Frontal cortex (tissue), 4 donors: ENCODE results near the gene NR2C2AP. TPM values are rescaled to one million over a fixed set of nuclear protein-coding genes. Genes with fewer than 3 reads are reported as not detected.

Source experiments
- DNase-seq, 2 donors: peaks; one replicate each; pipeline ENCODE4 v3.0.0; 2012; ENCODE audit warnings: low spot score in 2 of 2
- FAIRE-seq: peaks from 2 replicates; lab custom pipeline; 2012; peaks lifted over from hg19 to GRCh38; lab: Jason Lieb, UNC
- total RNA-seq: library from RNA; depleted of rRNA; stranded (reverse); fragments of >200 nt; gene quantifications from one replicate; pipeline ENCODE4 v1.2.3, GENCODE V29; 2014
- donor health status: control.
- donor health status: control.
- donor health status: control.

NR2C2AP gene
- total RNA-seq, 1 donor from 2014 or later, result 9.0 TPM

DNA sequence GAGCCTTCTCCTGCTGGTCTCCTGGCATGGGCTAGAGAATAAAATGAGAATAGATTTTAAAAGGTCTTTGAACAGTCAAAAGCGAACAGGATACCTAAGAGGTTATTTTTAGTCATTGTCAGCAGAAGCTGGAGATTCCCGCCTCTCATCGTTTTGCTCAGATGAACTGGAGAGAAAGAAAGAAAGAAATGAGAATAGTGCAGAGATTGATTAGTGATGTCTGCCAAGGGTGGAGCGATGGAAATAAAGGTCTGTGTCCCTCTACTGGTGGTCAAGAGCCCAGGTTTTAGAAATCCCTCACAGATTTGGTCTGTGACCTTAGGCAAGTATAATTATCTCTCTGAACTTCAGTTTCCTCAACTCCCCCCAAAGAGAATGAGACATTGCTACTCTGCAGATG lies 13.9 kb upstream of the NR2C2AP start:
- DNase-seq, result no peak
- FAIRE-seq, result no peak

GRCh38 chr19:19215792-19216191 lies 12.6 kb upstream of the NR2C2AP start:
- FAIRE-seq (no peak), DNase-seq (no peak)

DNA sequence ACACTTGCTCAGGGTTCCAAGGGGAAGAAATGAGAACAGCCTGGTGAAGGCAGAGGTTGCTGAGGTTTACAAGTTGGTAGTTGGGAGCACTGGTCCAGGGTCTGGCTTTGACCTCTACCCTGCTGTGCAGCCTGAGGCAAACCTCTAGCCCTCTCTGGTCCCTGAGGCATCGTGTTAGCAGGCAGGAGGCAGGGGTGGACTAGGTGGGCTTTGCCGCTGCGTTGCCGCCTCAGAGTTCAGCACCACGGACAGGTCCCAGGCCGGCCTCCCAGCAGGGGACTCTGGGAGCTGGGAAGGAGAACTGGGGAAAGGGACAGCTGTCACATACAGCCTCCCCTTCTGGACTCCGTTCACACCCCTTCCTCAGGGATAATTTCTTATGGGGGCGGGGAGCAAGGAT lies 11.7 kb upstream of the NR2C2AP start:
- FAIRE-seq (no peak), DNase-seq (no peak)

DNA sequence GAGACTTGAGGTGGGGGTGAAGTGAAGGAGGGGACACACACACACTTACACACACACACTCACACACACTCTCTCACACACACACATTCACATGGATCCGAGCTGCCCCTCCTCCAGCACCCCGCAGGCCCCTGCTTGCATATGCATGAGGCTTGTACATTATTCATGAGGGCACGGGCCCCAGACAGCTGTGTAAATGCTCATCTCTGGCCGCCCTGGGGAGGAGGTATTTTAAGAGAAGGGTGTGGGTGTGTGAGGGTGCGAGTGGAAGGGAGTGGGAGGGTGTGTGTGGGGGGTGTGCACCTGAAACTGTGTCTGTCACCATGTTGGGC lies 10.9 kb upstream of the NR2C2AP start:
- no peak for FAIRE-seq
- DNase-seq, result no peak

GRCh38 chr19:19213426-19214158 lies 10.4 kb upstream of the NR2C2AP start:
- DNase-seq (peak in 1 of 2 donors; percentile 8), FAIRE-seq (no peak)

GRCh38 chr19:19212916-19213315 lies 9.7 kb upstream of the NR2C2AP start:
- no peak for FAIRE-seq

GRCh38 chr19:19211499-19212420 lies 8.5 kb upstream of the NR2C2AP start, which contains the start of gene NCAN:
Gene NCAN, plus strand, starts transcription at chr19:19211958. Its CDS starts 4,996 bp downstream, at chr19:19216954.
- DNase-seq, result peak; percentile 39 to 65
- FAIRE-seq, result no peak

More at GRCh38 chr19:19212916-19213315, 9.7 kb upstream of the NR2C2AP start:
- peak in 1 of 2 donors; percentile 12 for DNase-seq

DNA sequence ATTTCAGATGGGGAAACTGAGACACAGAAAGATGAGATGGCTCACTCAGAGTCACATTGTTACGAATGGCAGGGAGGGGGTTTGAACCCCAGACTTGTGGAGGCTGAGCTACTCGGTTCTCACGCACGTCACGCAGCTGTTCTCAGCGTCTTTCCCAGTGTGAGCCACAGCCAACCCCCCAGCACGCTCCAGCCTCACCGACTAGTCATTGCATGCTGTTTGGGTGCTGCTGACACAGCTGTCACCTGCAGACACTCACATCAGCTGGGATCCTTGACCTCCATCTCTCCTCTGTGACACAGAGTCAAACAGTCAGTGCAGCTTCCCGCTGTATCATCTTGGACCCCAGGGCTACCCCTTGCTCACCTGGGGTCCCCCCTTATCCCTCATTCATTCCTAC lies 6.2 kb upstream of the NR2C2AP start:
- DNase-seq (no peak), FAIRE-seq (no peak)

- FAIRE-seq (no peak), DNase-seq (no peak)
Observed at GRCh38 chr19:19207637-19208572, 4.7 kb upstream of the NR2C2AP start.

- FAIRE-seq, result no peak
- no peak for DNase-seq
Observed at GRCh38 chr19:19206938-19207337, 3.7 kb upstream of the NR2C2AP start.

GRCh38 chr19:19205416-19206410 lies 2.5 kb upstream of the NR2C2AP start:
- no peak for FAIRE-seq

DNA sequence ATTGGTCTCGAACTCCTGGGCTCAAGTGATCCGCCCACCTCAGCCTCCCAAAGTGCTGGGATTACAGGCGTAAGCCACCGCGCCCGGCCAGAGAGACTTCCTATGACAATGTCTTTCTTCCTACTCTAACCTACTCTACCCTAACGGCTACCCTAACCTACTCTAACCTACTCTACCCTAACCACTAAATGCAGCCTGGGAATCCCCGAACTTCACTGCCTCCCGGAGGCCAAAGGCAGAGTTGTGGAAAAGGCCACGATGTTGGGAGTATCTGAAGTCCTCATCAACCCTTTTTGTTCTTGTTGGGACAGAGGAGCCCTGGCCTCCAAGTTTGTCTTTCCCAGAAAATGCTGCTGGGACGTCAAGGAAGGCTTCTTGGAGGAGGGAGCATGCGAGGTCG lies 967 bp upstream of the NR2C2AP start:
- no peak for DNase-seq
- no peak for FAIRE-seq

More at GRCh38 chr19:19205416-19206410, 2.5 kb upstream of the NR2C2AP start:
- no peak for DNase-seq

GRCh38 chr19:19202707-19203011 lies 555 bp downstream of the NR2C2AP start:
- DNase-seq, result no peak
- no peak for FAIRE-seq

GRCh38 chr19:19201697-19202630 lies 1.2 kb downstream of the NR2C2AP start:
- FAIRE-seq, result no peak
- DNase-seq, result no peak

GRCh38 chr19:19193926-19194325 lies 9.3 kb downstream of the NR2C2AP start:
- FAIRE-seq (no peak), DNase-seq (no peak)

DNA sequence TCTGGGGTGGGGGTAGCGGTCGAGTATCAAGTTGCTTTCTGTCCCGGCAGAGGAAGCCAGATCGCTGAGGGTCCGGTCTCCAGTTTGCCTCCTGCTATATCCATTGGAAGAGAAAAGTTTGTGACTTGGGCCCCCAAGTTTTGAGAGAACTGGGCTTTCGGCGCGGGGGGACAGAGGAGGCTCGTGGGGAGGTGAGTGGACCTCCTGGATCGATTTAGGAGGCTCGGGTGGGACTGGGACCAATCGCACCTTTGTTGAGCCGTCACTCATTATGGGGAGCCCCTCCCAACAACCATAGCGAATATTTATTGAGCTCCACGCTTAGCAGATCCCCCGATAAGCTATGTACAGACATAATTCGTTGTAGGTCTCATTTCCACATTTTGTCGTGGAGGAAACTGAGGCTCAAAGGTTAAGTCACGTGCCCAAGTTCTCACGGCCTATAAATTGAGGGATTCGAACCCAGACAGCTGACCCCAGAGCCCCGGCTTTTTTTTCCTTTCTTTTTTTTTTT lies 10.2 kb downstream of the NR2C2AP start:
- FAIRE-seq (no peak), DNase-seq (no peak)

GRCh38 chr19:19192078-19192882 lies 10.9 kb downstream of the NR2C2AP start, which contains the start of the genes BORCS8 and RFXANK:
Gene BORCS8, minus strand, starts transcription at chr19:19192152. Its CDS starts 35 bp downstream, at chr19:19192117.
Gene RFXANK, plus strand, starts transcription at chr19:19192258. Its CDS starts 1,689 bp downstream, at chr19:19193947.
- peak; percentile 75 for FAIRE-seq

More at GRCh38 chr19:19192078-19192882, 10.9 kb downstream of the NR2C2AP start, which contains the start of the genes BORCS8 and RFXANK:
- peak; percentile 85 to 94 for DNase-seq
